Mononuclear cell (primary cell): Measurements from ENCODE around the gene GALNT14. TPM values are rescaled to one million over a fixed set of nuclear protein-coding genes. Genes with fewer than 3 reads are reported as not detected.

Experiments
- H3K27me3 ChIP-seq: 2 replicates; pipeline ENCODE4 v1.6.0; 2011; ENCODE audit warnings: low read length, control low read depth; ENCODE audit not compliant: insufficient read depth
- H3K4me1 ChIP-seq: 2 replicates; pipeline ENCODE4 v1.5.1; 2011; ENCODE audit warnings: mild to moderate bottlenecking, low read length, control low read depth; ENCODE audit not compliant: insufficient read depth
- H3K4me3 ChIP-seq: 2 replicates; pipeline ENCODE4 v1.5.1; 2011; ENCODE audit warnings: mild to moderate bottlenecking, low read length, moderate library complexity
- H3K9me3 ChIP-seq: 2 replicates; pipeline ENCODE4 v1.5.1; 2011; ENCODE audit warnings: low read depth, mild to moderate bottlenecking, control low read depth, low read length
- total RNA-seq: library from RNA; depleted of rRNA; stranded (reverse); fragments of >200 nt; gene quantifications from one replicate; pipeline ENCODE4 v1.2.3, GENCODE V29; 2012

GALNT14 gene
- total RNA-seq, 1 donor: 0.31 TPM

DNA sequence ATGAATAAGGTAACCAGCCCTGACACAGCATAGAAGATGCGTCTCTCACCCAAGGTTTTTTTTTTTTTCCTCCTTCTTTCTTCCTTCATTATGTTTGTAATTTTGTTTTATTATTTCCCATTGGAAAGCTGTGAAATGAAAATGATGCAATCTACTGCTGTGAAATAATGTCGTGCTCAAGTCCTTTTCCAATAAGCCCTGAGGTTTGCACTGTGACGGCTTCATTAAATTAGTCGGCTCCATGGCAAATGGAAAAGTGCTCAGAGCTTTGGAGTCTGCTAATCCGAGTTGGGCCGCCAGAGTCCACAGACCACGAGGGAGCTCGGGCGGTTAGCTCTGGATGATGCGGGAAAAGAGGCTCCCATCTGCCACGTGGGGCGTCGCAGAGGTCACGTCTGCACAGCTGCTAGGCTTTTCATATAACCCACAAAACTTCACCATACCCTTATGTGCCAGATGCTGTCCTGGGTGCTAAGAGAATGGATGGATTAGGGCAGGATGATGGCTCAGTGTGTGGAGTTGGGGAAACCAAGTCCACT is 238.7 kb downstream of the GALNT14 start:
- Histone ChIP-seq H3K9me3 (no peaks in the 10 kb centered on the region), H3K4me3 (no peak overlapping the region), H3K4me1 (no peaks in the 10 kb centered on the region), H3K27me3 (no peaks in the 10 kb centered on the region)

DNA sequence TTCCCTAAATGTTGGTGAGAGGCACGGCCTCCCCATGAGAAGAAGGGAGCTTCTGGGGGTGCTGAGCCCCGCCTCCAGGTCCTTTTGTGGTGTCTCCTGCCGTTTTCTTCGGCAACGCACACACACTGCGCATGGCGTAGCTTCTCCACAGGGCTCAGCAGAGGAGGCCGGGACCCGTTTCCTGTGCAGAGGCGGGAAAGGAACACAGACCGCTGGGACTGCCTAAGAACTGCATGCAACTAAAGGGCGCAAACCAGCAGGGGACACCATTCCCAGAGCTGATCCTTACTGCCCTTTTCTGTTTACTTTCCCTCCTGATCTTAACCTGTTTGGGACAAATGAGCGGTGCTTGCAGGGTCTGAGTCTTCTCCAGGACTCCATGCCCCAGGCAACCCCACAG is 240.7 kb downstream of the GALNT14 start:
- Histone ChIP-seq H3K9me3 (no peaks in the 10 kb centered on the region), H3K4me1 (no peaks in the 10 kb centered on the region), H3K4me3 (no peak overlapping the region), H3K27me3 (no peaks in the 10 kb centered on the region)

DNA sequence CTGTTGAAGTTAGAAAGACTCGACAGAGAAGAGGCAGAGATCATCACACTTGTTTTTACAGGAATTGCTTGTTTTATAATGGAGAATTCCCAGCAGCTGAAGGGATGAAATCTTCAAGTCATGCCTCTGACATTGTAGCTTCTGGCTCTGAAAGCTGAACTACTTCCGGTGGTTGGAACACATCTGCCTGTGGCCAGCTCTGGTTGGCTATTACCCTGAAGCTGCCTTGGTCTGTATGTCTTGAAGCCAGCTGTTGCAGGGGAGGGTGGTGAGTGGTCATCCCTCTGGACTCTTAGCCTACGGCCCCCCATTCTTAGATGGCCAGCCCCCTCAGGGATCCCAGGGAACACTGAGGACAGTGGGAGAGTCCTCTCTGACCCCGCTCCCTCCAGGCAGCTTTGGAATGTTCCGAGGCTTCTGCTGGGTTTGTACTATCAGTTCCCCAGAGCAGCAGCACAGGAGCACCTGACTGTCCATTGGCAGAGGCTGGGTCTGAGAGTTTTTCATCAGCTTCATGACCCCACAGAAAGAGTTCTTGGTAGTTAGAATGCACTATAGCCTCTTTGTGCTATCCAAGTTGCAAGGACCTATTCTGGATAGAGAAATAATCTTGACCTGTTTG is 243.6 kb downstream of the GALNT14 start:
- Histone ChIP-seq H3K4me1 (no peaks in the 10 kb centered on the region), H3K27me3 (no peaks in the 10 kb centered on the region), H3K9me3 (no peaks in the 10 kb centered on the region), H3K4me3 (no peak overlapping the region)

DNA sequence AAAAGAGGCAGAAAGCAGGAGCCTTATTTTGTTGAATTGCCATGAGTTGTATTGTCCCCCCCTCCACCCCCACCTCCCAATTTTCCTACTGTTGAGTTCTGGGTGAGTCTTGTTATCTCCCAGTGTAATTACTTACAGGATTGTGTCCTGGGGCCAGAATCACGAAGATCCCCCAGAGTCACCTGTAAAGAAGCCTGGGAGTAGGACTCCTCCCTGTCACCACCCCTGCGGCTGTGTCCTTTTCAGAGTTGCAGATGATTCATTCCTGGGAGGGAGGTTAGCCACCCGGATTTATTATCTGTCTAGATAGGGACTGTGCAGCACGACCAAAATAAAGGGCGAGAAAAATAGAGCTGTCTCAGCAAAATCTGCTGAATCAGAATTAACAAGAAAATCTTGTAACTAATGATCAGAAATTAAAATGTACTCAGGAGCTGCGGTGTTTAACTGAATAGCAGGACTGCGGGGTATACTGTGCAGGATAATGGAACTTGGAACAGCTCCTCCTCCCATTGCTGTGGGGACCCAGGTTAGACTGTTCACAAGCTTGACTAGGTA is 249.3 kb downstream of the GALNT14 start:
- no peak overlapping the region for H3K4me3 ChIP-seq
- H3K27me3 ChIP-seq: no peaks in the 10 kb centered on the region
- H3K9me3 ChIP-seq: no peaks in the 10 kb centered on the region

DNA sequence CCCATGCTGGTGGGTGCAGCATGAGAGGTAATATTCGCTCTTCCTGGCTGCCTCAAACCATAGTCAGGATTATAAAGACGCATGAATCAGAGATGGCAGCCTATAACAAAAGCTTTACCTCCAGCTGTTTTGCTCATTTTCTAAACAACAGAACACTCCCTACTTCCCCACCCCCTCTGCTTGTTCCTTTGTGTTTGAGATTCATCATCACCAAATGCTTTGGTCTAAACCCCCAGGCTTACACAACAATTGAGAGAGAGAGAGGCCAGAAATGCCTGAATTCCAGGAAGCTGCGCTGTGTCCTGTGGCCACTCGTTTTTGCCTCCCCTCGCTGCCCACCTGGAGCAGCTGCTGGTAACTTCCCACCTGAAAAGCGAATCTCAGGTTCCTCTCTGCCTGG is 252.2 kb downstream of the GALNT14 start:
- Histone ChIP-seq H3K27me3 (no peaks in the 10 kb centered on the region), H3K9me3 (no peaks in the 10 kb centered on the region), H3K4me3 (no peak overlapping the region), H3K4me1 (no peaks in the 10 kb centered on the region)

More for the DNA sequence above, 249.3 kb downstream of the GALNT14 start:
- H3K4me1 ChIP-seq: no peaks in the 10 kb centered on the region

DNA sequence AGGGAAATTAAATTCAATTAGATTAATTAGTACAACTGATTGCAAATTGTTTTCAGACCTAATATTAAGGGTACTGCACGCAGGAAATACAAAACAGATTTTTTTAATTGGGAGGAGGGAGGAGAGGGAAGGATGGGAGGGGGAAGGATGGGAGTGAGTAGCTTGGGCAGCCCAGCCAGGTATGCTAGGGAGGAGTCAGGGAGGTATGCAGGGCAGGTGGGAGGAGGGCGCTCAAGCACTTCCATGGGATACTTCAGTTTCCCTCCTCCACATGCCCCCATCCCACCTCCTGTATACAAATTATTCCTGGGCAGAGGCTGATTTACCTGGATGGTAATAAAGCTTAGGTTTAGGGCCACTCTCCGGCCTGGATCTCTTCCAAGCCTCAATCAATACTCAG is 254.4 kb downstream of the GALNT14 start:
- Histone ChIP-seq H3K4me3 (no peak overlapping the region), H3K27me3 (no peaks in the 10 kb centered on the region), H3K9me3 (no peaks in the 10 kb centered on the region), H3K4me1 (no peaks in the 10 kb centered on the region)

DNA sequence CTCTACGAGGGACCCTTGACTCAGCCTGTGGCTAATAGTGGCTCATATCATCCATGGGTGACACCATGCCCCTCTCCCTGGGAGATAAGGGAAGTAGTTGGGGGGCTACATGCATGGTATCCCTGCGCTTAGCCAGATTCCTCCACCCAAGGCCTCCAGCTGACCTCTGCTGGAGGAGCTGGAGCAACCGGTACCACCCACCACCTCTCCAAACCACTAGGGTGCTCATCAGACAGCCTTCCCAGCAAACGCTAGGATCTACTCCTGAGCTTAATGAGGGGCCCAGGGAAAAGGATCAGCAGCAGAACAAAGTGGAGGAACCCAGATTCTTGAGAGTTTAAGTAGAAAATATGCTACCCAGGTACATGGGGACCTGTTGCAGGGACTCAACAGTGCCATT is 255.1 kb downstream of the GALNT14 start:
- no peak overlapping the region for H3K4me3 ChIP-seq
- no peaks in the 10 kb centered on the region for H3K27me3 ChIP-seq
- H3K4me1 ChIP-seq: no peaks in the 10 kb centered on the region
- H3K9me3 ChIP-seq: no peaks in the 10 kb centered on the region

DNA sequence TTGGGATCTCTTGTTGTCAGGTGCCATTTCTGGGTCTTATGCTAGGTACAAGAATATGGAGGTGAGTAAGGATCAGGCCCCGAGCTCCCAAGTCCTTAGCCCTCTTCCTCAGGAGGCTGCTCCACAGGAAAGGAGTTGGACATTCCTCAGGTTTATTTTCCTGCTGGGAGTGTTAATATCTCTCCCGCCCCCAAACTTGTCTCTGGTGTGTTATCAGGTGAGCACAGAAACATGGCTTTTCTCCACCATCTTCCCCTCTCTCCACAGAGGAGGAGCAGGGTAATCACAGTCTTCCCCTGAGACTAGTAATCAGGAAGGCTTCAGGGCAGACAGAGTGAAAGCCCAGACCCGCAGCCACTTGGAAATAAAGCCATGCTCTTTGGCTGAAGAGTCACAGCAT is 257.7 kb downstream of the GALNT14 start:
- no peak overlapping the region for H3K4me3 ChIP-seq
- no peaks in the 10 kb centered on the region for H3K27me3 ChIP-seq
- no peaks in the 10 kb centered on the region for H3K9me3 ChIP-seq
- no peaks in the 10 kb centered on the region for H3K4me1 ChIP-seq

DNA sequence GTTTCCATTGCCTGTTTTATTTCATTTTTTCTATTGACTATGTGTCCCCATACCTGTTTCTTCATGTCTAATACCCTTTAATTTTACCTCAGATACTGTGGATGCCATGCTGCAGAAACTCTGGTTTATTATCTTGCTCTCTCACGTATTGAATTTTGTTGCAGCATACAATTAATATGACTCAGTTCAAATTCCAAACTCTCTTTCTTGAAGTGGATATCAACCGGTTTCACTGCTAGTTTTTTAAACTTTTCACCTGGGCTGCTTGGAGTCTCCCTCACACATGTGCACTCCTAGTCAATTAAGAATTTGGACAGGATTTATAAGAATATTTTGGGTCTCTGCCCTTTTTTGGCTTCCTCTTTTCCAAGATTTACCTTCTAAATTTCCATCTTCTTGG is 260.4 kb downstream of the GALNT14 start:
- H3K4me1 ChIP-seq: no peaks in the 10 kb centered on the region
- H3K4me3 ChIP-seq: no peak overlapping the region
- H3K27me3 ChIP-seq: no peaks in the 10 kb centered on the region
- H3K9me3 ChIP-seq: no peaks in the 10 kb centered on the region

DNA sequence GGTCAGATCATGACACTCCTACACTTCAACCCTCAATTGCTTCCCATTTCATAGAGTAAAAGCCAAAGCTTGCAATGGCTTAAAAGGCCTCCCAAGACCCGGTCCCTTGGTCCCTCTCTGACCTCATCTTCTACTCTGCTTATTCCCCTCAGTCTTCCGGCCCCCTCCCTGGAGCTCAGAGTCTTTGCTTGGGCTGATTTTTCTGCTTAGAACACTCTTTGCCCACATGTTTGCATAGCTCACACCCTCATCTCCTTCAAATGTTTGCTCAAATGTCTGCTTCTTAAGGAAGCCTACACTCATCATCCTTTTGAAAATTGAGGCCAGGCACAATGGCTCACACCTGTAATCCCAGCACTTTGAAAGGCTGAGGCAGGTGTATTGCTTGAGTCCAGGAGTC is 265.4 kb downstream of the GALNT14 start:
- no peaks in the 10 kb centered on the region for H3K9me3 ChIP-seq
- no peaks in the 10 kb centered on the region for H3K4me1 ChIP-seq
- H3K4me3 ChIP-seq: no peak overlapping the region
- no peaks in the 10 kb centered on the region for H3K27me3 ChIP-seq

DNA sequence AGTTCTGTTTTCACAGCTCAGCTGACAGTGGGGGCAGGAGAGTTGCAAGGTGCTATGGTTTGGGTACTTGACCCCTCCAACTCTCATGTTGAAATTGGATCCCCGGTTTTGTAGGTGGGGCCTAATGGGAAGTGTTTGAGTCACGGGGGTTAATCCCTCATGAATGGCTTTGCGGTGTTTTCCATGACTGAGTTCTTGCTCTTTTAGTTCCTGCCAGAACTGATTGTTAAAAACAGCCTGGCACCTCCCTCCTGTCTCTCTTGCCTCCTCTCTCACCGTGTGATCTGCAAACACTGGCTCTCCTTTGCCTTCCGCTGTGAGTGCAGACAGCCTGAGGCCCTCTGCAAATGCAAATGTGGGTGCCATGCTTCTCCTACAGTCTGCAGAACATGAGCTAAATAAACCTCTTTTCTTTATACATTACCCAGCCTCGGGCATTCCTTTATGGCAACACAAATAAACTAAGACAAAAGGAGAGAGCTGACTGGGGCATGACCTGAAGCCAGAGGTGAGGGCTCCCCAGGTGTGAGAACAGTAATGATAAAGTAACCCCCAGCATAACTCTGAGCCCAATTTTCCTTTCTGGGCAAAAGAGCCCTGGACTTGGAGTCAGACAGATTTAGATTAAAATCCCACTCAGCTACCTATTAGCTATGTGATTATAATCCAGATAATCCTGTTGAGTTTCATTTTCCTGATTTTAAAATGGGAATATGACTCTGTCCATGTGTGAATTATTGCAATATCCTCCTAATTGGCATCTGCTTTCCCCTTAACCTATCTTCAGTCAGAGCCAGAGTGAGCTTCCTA is 266.1 kb downstream of the GALNT14 start:
- H3K4me3 ChIP-seq: no peak overlapping the region

DNA sequence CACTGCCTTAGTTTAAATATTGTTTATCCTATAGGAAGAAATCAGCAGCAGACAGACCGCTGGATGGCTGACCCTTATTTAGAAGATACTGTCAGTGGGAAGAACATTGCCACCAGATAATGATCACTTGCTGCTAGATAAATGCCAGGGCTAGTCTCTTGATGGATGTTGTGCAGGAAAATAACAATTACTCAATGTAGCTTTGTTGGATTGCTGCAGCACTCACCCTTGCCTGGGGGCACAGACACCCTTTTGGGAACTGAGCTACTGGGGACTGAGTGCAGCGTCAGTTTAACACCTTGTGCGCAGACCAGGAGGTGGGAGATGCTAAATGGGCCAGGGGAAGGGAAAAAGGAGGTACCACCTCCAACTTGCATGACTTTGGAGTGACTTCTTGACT is 266.8 kb downstream of the GALNT14 start:
- no peak overlapping the region for H3K4me3 ChIP-seq
- peaks cover 9% of the 10 kb centered on the region for H3K4me1 ChIP-seq
- no peaks in the 10 kb centered on the region for H3K27me3 ChIP-seq
- H3K9me3 ChIP-seq: no peaks in the 10 kb centered on the region

More for the DNA sequence above, 266.1 kb downstream of the GALNT14 start:
- Histone ChIP-seq H3K9me3 (no peaks in the 10 kb centered on the region), H3K4me1 (peaks cover 1% of the 10 kb centered on the region), H3K27me3 (no peaks in the 10 kb centered on the region)

DNA sequence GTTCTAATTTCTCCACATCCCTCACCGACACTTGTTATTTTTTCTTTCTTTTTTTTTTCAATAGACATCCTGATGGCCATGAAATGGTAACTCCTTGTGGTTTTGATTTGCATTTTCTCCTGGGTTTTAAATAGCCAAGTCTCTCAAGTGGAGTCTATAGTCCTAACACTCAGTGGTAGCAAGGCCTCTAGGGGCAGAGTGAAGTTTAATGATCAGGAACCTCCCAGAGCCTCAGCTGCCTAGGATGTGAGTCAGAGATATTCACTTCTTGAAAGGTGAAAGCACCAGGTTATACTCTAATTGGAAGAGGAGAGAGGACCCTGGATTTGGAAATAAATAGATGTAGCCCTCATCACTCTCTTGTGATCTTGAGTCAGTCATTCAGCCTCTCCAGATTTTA is 268.3 kb downstream of the GALNT14 start:
- Histone ChIP-seq H3K4me3 (no peak overlapping the region), H3K4me1 (peaks cover 20% of the 10 kb centered on the region), H3K9me3 (no peaks in the 10 kb centered on the region), H3K27me3 (no peaks in the 10 kb centered on the region)

DNA sequence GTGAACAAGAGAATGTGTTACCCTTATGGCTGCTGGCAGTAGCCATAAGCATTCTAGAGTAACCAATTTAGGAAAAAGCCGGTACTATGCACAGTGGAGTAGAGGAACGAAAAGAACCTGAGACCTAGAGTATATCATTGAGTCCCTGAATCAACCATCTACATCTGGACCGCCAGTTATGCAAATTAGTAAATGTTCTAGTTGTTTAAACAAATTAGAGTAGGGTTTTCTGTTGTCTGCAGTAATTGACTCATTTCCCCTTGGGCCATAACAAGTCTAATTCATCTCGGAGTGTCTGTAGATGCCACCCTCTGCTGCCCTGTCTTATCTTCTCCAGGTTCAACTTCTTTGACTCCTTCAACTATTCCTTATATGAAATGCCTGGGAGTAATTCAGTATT is 270.9 kb downstream of the GALNT14 start:
- no peak overlapping the region for H3K4me3 ChIP-seq

DNA sequence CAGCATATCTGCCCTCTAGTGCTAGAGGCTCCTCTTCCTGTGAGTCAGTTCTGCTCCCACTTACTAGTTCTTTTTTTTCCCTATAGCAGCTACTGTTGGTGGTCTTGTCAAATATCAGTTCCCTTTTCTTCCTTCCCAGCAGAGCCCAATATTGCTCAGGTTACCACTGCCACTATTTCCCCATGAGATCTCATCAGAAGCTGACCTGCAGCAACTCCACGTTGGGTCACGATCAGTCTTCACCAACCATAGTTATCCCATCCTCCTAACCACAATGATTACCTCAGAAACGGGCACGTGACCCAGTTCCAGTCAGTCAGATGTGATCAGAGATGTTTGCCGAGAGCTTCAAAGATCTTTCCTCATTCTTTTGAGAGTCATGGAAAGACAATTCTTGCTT is 271.3 kb downstream of the GALNT14 start:
- no peaks in the 10 kb centered on the region for H3K27me3 ChIP-seq
- no peak overlapping the region for H3K4me3 ChIP-seq
- no peaks in the 10 kb centered on the region for H3K9me3 ChIP-seq
- H3K4me1 ChIP-seq: peaks cover 20% of the 10 kb centered on the region

More for the DNA sequence above, 270.9 kb downstream of the GALNT14 start:
- H3K4me1 ChIP-seq: peaks cover 20% of the 10 kb centered on the region
- no peaks in the 10 kb centered on the region for H3K9me3 ChIP-seq
- no peaks in the 10 kb centered on the region for H3K27me3 ChIP-seq
